Esophagus squamous epithelium (tissue), 4 donors: ENCODE measurements around the gene CD37.

Experiments used
- CTCF ChIP-seq, 6 experiments: fragments of 450-650 bp in 4 of 6; fragments of 200-600 bp in 2 of 6; sonication (generic) in 2 of 6; IDR thresholded peaks; one replicate each; pipeline ENCODE4 v1.5.1; 2016 to 2019; ENCODE audit warnings: antibody characterized with exemption in 6 of 6, mild to moderate bottlenecking in 4 of 6, moderate library complexity in 4 of 6
- POLR2A ChIP-seq, 4 donors: fragments of 450-650 bp; IDR thresholded peaks; one replicate each; pipeline ENCODE4 v1.6.1; 2017; ENCODE audit warnings: antibody characterized with exemption in 4 of 4, mild to moderate bottlenecking in 4 of 4, moderate library complexity in 3 of 4

- TF ChIP-seq CTCF (IDR thresholded peaks at IDR 0.05), result peak in 5 of 6 experiments; percentile 15 to 42 (median 35)
- peak in 1 of 4 donors; percentile 59 for TF ChIP-seq POLR2A (IDR thresholded peaks at IDR 0.05)
Observed at GRCh38 chr19:49363268-49364082, 28.3 kb downstream of the CD37 start, which contains the start of gene DKKL1.
